H1 (cell line): Measurements from ENCODE around the gene ARRDC2. TPM values are rescaled to one million over a fixed set of nuclear protein-coding genes. Genes with fewer than 3 reads are reported as not detected.

Experiments used
- CTCF ChIA-PET: fragments of 300-600 bp; sonication (Branson Sonifier 250); formaldehyde crosslinking; loops from one replicate; lab custom pipeline; 2021; ENCODE audit not compliant: partially characterized antibody; lab: Charles Lee
- POLR2A ChIA-PET: fragments of 300-600 bp; sonication (Branson Sonifier 250); formaldehyde crosslinking; loops from one replicate; lab custom pipeline; 2021; ENCODE audit warnings: inconsistent platforms; ENCODE audit not compliant: partially characterized antibody; lab: Charles Lee
- DNase-seq, 2 experiments: peaks; one replicate each; pipeline versions ENCODE4 v3.0.0 to v3.0.0-alpha.2; 2010 to 2022; ENCODE audit warnings: low spot score in 2 of 2, low read depth in 1 of 2, mixed read lengths in 1 of 2
- FAIRE-seq: peaks from 2 replicates; lab custom pipeline; 2011; peaks lifted over from hg19 to GRCh38; lab: Jason Lieb, UNC
- H2AFZ ChIP-seq: 2 replicates; pipeline ENCODE4 v1.8.1; 2012; ENCODE audit warnings: low read length, inconsistent platforms
- H2AK5ac ChIP-seq: 2 replicates; pipeline ENCODE4 v1.6.1; 2013; ENCODE audit warnings: low read depth, low read length
- H2BK120ac ChIP-seq: replicated peaks from 2 replicates; pipeline ENCODE3; 2013; ENCODE audit warnings: low read depth, low read length, inconsistent platforms
- H2BK12ac ChIP-seq: 2 replicates; pipeline ENCODE4 v1.6.1; 2013; ENCODE audit warnings: low read depth, low read length
- H2BK15ac ChIP-seq: 2 replicates; pipeline ENCODE4 v1.6.1; 2013; ENCODE audit warnings: low read length
- H2BK20ac ChIP-seq: 2 replicates; pipeline ENCODE4 v1.6.1; 2013; ENCODE audit warnings: low read length
- H2BK5ac ChIP-seq: 2 replicates; pipeline ENCODE4 v1.6.1; 2013; ENCODE audit warnings: low read depth, low read length
- H3K14ac ChIP-seq: 2 replicates; pipeline ENCODE4 v1.6.1; 2013; ENCODE audit warnings: inconsistent platforms; ENCODE audit not compliant: insufficient read length
- H3K18ac ChIP-seq: 2 replicates; pipeline ENCODE4 v1.6.1; 2013; ENCODE audit warnings: low read length; ENCODE audit errors: extremely low read depth
- H3K23ac ChIP-seq: 2 replicates; pipeline ENCODE4 v1.6.1; 2013; ENCODE audit warnings: inconsistent platforms; ENCODE audit not compliant: insufficient read length
- H3K23me2 ChIP-seq: 2 replicates; pipeline ENCODE4 v1.6.1; 2013; ENCODE audit warnings: low read depth, low read length
- H3K27ac ChIP-seq: 2 replicates; pipeline ENCODE4 v1.6.1; 2011; ENCODE audit warnings: low read depth, low read length, inconsistent platforms
- H3K27me3 ChIP-seq, 4 experiments: replicated peaks in 1 of 4; 1 replicate in 1 of 4; 2 replicates in 3 of 4; pipeline versions ENCODE4 v1.6.1 to v1.8.1; 2011 to 2013; ENCODE audit warnings: low read length in 3 of 4, mild to moderate bottlenecking in 3 of 4, inconsistent platforms in 2 of 4, mixed read lengths in 2 of 4, moderate library complexity in 1 of 4; ENCODE audit not compliant: control insufficient read depth in 3 of 4, insufficient read depth in 3 of 4; ENCODE audit errors: extremely low read depth in 1 of 4
- H3K36me3 ChIP-seq, 4 experiments: 2 replicates each; pipeline versions ENCODE4 v1.6.1 to v1.8.1; 2011 to 2013; ENCODE audit warnings: mild to moderate bottlenecking in 4 of 4, low read length in 3 of 4, moderate library complexity in 2 of 4, control low read depth in 1 of 4, inconsistent platforms in 1 of 4; ENCODE audit not compliant: insufficient read depth in 4 of 4, control insufficient read depth in 2 of 4
- H3K4ac ChIP-seq: replicated peaks from 2 replicates; pipeline ENCODE3; 2013; ENCODE audit warnings: low read length, low read depth, mixed read lengths, inconsistent platforms; ENCODE audit not compliant: insufficient read length
- H3K4me1 ChIP-seq, 4 experiments: replicated peaks in 1 of 4; 1 replicate in 1 of 4; 2 replicates in 3 of 4; pipeline versions ENCODE4 v1.6.1 to v1.8.1; 2011 to 2013; ENCODE audit warnings: low read length in 3 of 4, inconsistent platforms in 2 of 4, mixed read lengths in 1 of 4; ENCODE audit not compliant: insufficient read depth in 4 of 4, control insufficient read depth in 3 of 4
- H3K4me2 ChIP-seq, 2 experiments: 2 replicates each; pipeline versions ENCODE4 v1.6.1 to v1.8.1; 2011 to 2013; ENCODE audit warnings: low read depth in 2 of 2, low read length in 2 of 2, control low read depth in 1 of 2, inconsistent platforms in 1 of 2, mild to moderate bottlenecking in 1 of 2; ENCODE audit not compliant: insufficient read depth in 1 of 2
- H3K4me3 ChIP-seq, 4 experiments: fragments of 200-600, 300-600 bp in 1 of 4; sonication (generic), shearing (Covaris generic), sonication (Bioruptor Twin) in 1 of 4; 2 replicates each; pipeline versions ENCODE4 v1.5.1 to v1.8.1; 2011 to 2016; ENCODE audit warnings: low read length in 4 of 4, low read depth in 3 of 4, control low read depth in 2 of 4, inconsistent platforms in 2 of 4, mild to moderate bottlenecking in 2 of 4, mixed read lengths in 1 of 4, moderate library complexity in 1 of 4; ENCODE audit not compliant: insufficient read depth in 2 of 4; ENCODE audit errors: extremely low read depth in 1 of 4
- H3K56ac ChIP-seq: replicated peaks from 2 replicates; pipeline ENCODE3; 2013; ENCODE audit warnings: low read depth, mild to moderate bottlenecking, mixed read lengths, low read length, inconsistent platforms; ENCODE audit not compliant: insufficient read length
- H3K79me1 ChIP-seq: 2 replicates; pipeline ENCODE4 v1.6.1; 2013; ENCODE audit warnings: low read depth, low read length, control low read depth
- H3K79me2 ChIP-seq, 2 experiments: 2 replicates each; pipeline versions ENCODE4 v1.6.1 to v1.8.1; 2012 to 2013; ENCODE audit warnings: low read length in 2 of 2, mild to moderate bottlenecking in 2 of 2, inconsistent platforms in 1 of 2; ENCODE audit not compliant: insufficient read depth in 2 of 2, control insufficient read depth in 1 of 2
- H3K9ac ChIP-seq, 4 experiments: replicated peaks in 1 of 4; 1 replicate in 1 of 4; 2 replicates in 3 of 4; pipeline versions ENCODE4 v1.6.1 to v1.8.1; 2011 to 2013; ENCODE audit warnings: low read depth in 3 of 4, low read length in 3 of 4, control low read depth in 2 of 4, mild to moderate bottlenecking in 2 of 4, moderate library complexity in 2 of 4, inconsistent platforms in 1 of 4; ENCODE audit errors: extremely low read depth in 1 of 4
- H3K9me3 ChIP-seq, 2 experiments: 2 replicates each; pipeline versions ENCODE4 v1.6.1 to v1.8.1; 2012 to 2013; ENCODE audit warnings: mild to moderate bottlenecking in 2 of 2, moderate library complexity in 2 of 2, control low read depth in 1 of 2, inconsistent platforms in 1 of 2, low read depth in 1 of 2, low read length in 1 of 2, mixed read lengths in 1 of 2; ENCODE audit not compliant: insufficient read depth in 2 of 2
- H4K20me1 ChIP-seq, 2 experiments: replicated peaks in 1 of 2; 2 replicates each; pipeline versions ENCODE3 to v1.8.1; 2011 to 2013; ENCODE audit warnings: inconsistent platforms in 2 of 2, low read length in 2 of 2, mild to moderate bottlenecking in 1 of 2; ENCODE audit not compliant: insufficient read depth in 2 of 2, control insufficient read depth in 1 of 2
- H4K5ac ChIP-seq: 2 replicates; pipeline ENCODE4 v1.6.1; 2013; ENCODE audit warnings: low read length, low read depth, mixed read lengths, inconsistent platforms; ENCODE audit not compliant: insufficient read length
- H4K8ac ChIP-seq: 2 replicates; pipeline ENCODE4 v1.8.0; 2013; ENCODE audit warnings: mild to moderate bottlenecking, moderate library complexity, low read length, inconsistent platforms; ENCODE audit not compliant: insufficient read depth; ENCODE audit errors: extremely low read depth
- H4K91ac ChIP-seq: replicated peaks from 2 replicates; pipeline ENCODE3; 2013; ENCODE audit warnings: low read length, mixed read lengths, inconsistent platforms; ENCODE audit not compliant: insufficient read length
- ATF3 ChIP-seq: IDR thresholded peaks from 2 replicates; pipeline ENCODE4 v1.6.1; 2011; ENCODE audit warnings: low read depth, mild to moderate bottlenecking, low read length; ENCODE audit not compliant: insufficient read depth
- BACH1 ChIP-seq: IDR thresholded peaks from 2 replicates; pipeline ENCODE4 v1.6.1; 2012; ENCODE audit warnings: low read length, improper control_type of control experiment
- BCL11A ChIP-seq, 2 experiments: IDR thresholded peaks; one replicate each; pipeline ENCODE4 v1.6.1; 2011; ENCODE audit warnings: low read depth in 2 of 2, low read length in 2 of 2, mild to moderate bottlenecking in 2 of 2
- CBX8 ChIP-seq: fragments of 300-800, 300-1000 bp; sonication (generic); IDR thresholded peaks from 2 replicates; pipeline ENCODE4 v1.7.1; 2016; ENCODE audit warnings: low read depth, low read length, borderline replicate concordance
- CEBPB ChIP-seq: IDR thresholded peaks from 2 replicates; pipeline ENCODE4 v1.6.1; 2012; ENCODE audit warnings: low read depth, low read length
- EP300 ChIP-seq, 2 experiments: IDR thresholded peaks; 1 replicate in 1 of 2; 2 replicates in 1 of 2; pipeline ENCODE4 v1.6.1; 2011 to 2012; ENCODE audit warnings: low read depth in 2 of 2, low read length in 2 of 2, mild to moderate bottlenecking in 2 of 2, borderline replicate concordance in 1 of 2, inconsistent platforms in 1 of 2, moderate library complexity in 1 of 2
- JUN ChIP-seq: IDR thresholded peaks from 2 replicates; pipeline ENCODE4 v1.6.1; 2011; ENCODE audit warnings: low read depth, mild to moderate bottlenecking, improper control_type of control experiment, low read length
- MAFK ChIP-seq: IDR thresholded peaks from 2 replicates; pipeline ENCODE4 v1.6.1; 2012; ENCODE audit warnings: low read depth, mild to moderate bottlenecking, improper control_type of control experiment, low read length
- NRF1 ChIP-seq: IDR thresholded peaks from 2 replicates; pipeline ENCODE4 v1.6.1; 2011; ENCODE audit warnings: mild to moderate bottlenecking, low read depth, low read length, improper control_type of control experiment
- RAD21 ChIP-seq, 2 experiments: IDR thresholded peaks in 1 of 2; conservative IDR thresholded peaks in 1 of 2; 2 replicates each; pipeline ENCODE4 v1.6.1; 2011; ENCODE audit warnings: low read depth in 2 of 2, low read length in 2 of 2, improper control_type of control experiment in 1 of 2, inconsistent platforms in 1 of 2, mild to moderate bottlenecking in 1 of 2, moderate library complexity in 1 of 2
- SIX5 ChIP-seq: IDR thresholded peaks from 2 replicates; pipeline ENCODE4 v1.6.1; 2011; ENCODE audit warnings: mild to moderate bottlenecking, low read depth, low read length
- SP4 ChIP-seq: IDR thresholded peaks from 2 replicates; pipeline ENCODE4 v1.6.1; 2012; ENCODE audit warnings: low read length, inconsistent platforms
- SUZ12 ChIP-seq: fragments of 200-600 bp; sonication (generic); IDR thresholded peaks from 2 replicates; pipeline ENCODE4 v1.6.1; 2012; ENCODE audit warnings: mild to moderate bottlenecking, inconsistent platforms, low read length, moderate library complexity, mixed read lengths
- WGBS, 2 experiments: shearing (Covaris generic) in 1 of 2; methylation state at CpG; one replicate each; pipeline versions ENCODE4 v1.1.6 to v1.1.7; 2013 to 2015; ENCODE audit warnings: low lambda C conversion rate in 2 of 2, mixed read lengths in 2 of 2, inconsistent platforms in 1 of 2, low coverage in 1 of 2, missing lambda C conversion rate in 1 of 2; ENCODE audit not compliant: insufficient replicate concordance in 2 of 2, insufficient coverage in 1 of 2, insufficient read length in 1 of 2; ENCODE audit errors: extremely low coverage in 1 of 2, missing lambda C conversion rate in 1 of 2; 5-methylcytosine and 5-hydroxymethylcytosine counted together
- polyA plus RNA-seq, 7 experiments: library from polyadenylated mRNA; depleted of rRNA in 3 of 7; stranded (reverse) in 5 of 7; unstranded in 2 of 7; fragments of >200 nt in 5 of 7; fragments of 200-250 nt in 2 of 7; gene quantifications; 1 replicate in 5 of 7; 2 replicates in 1 of 7; 4 replicates in 1 of 7; pipeline versions ENCODE4 v1.2.1 to v1.2.3, GENCODE V29; 2011 to 2013; ENCODE audit warnings: missing spikeins in 2 of 7, mixed read lengths in 2 of 7
- total RNA-seq: library from RNA; stranded (reverse); fragmentation: NEBNext Ultra II Directional; extraction: Animal tissue kit (Norgen Biotek cat#: 25700); gene quantifications from 2 replicates; pipeline ENCODE4 v1.2.1, GENCODE V29; 2021

The ARRDC2 gene
- total and polyA plus RNA-seq, 2 of the 8 experiments (the other 6 are each of a cell fraction or from before 2014, with no cell fraction given): 5.4 to 6.9 TPM

- H3K79me2 ChIP-seq: no peaks in the 10 kb centered on the region
These were observed 35.7 kb downstream of the ARRDC2 start for GRCh38 chr19:18043676-18044075.

More at GRCh38 chr19:18043676-18044075, 35.7 kb downstream of the ARRDC2 start:
- Histone ChIP-seq H3K14ac (no peak overlapping the region), H2AFZ (no peak overlapping the region), H3K27ac (no peak overlapping the region), H3K23me2 (0 out of 2 replicates have a peak, but pooled peaks cover 2% of the 10 kb centered on the region), H3K4me1 (peaks cover 0 to 3% (median 1%) of the 10 kb centered on the region in 4 experiments; a peak in 2 of 7 replicates), H2AK5ac (no peak overlapping the region), H3K79me1 (no peaks in the 10 kb centered on the region), H3K9me3 (no peaks in the 10 kb centered on the region), H2BK5ac (no peak overlapping the region), H3K4me2 (no peak overlapping the region), H3K56ac (no peak overlapping the region), H3K23ac (no peak overlapping the region), H3K4me3 (no peak overlapping the region), H3K18ac (no peak overlapping the region), H2BK120ac (no peak overlapping the region), H3K36me3 (no peaks in the 10 kb centered on the region), H2BK20ac (no peak overlapping the region), H4K8ac (no peak overlapping the region), H3K9ac (no peak overlapping the region), H3K27me3 (no peaks in the 10 kb centered on the region), H4K20me1 (peaks cover 0 to 1% of the 10 kb centered on the region in 2 experiments), H4K91ac (no peak overlapping the region), H2BK12ac (no peak overlapping the region), H4K5ac (no peak overlapping the region), H2BK15ac (no peak overlapping the region), H3K4ac (no peak overlapping the region)
- TF ChIP-seq SUZ12: no peak
- TF ChIP-seq MAFK: no peak
- no peak for TF ChIP-seq SP4
- TF ChIP-seq JUN: no peak
- no peak for TF ChIP-seq NRF1
- TF ChIP-seq BACH1: no peak
- TF ChIP-seq SIX5: no peak
- no peak for TF ChIP-seq RAD21 (IDR thresholded peaks at IDR 0.05 in 1 of 2, conservative IDR thresholded peaks at IDR 0.05 in 1 of 2; ENCODE audit: low read depth in 2 of 2, low read length in 2 of 2)
- TF ChIP-seq ATF3: no peak
- TF ChIP-seq EP300 (IDR thresholded peaks at IDR 0.05; ENCODE audit: borderline replicate concordance in 1 of 2, low read depth in 2 of 2, low read length in 2 of 2): no peak
- TF ChIP-seq CBX8: no peak
- no peak for TF ChIP-seq CEBPB
- TF ChIP-seq BCL11A (IDR thresholded peaks at IDR 0.05; ENCODE audit: low read depth in 2 of 2, low read length in 2 of 2): no peak
- ChIA-PET CTCF (interaction anchor here (0.9 to 1.0 kb wide), 4 partner anchors 17 to 167 kb away, joined by 3 read pairs; no protein-coding TSS in a partner anchor), POLR2A (no interaction called here)
- FAIRE-seq (no peak), DNase-seq (no peak)
- WGBS, 2 experiments: 93% methylated on average over 3 of the region's 3 CpGs; no CpG with 5 or more reads in 1 of the 2 experiments
